Measurements from ENCODE around the gene EID2B. TPM values are rescaled to one million over a fixed set of nuclear protein-coding genes. Genes with fewer than 3 reads are reported as not detected.

Gene EID2B
- total RNA-seq, 4 donors from 2014 or later: 3.0 to 6.4 (median 6.1) TPM

- H3K9me3 ChIP-seq: no peaks in the 10 kb centered on the region
- TF ChIP-seq POLR2AphosphoS5 (IDR thresholded peaks at IDR 0.05): no peak
- TF ChIP-seq POLR2A (IDR thresholded peaks at IDR 0.05; ENCODE audit: low read depth): no peak
- TF ChIP-seq CTCF (IDR thresholded peaks at IDR 0.05): no peak
- TF ChIP-seq EP300 (IDR thresholded peaks at IDR 0.05): no peak
- no peaks in the 10 kb centered on the region for H3K36me3 ChIP-seq
- 73% methylated on average over 4 of the region's 4 CpGs for WGBS
- intact Hi-C loops (cut with DNase I): loop anchor here (5.0 kb wide), 1 partner anchor 117 kb away; no protein-coding TSS in a partner anchor
- no peak overlapping the region for H3K4me3 ChIP-seq
- H3K27me3 ChIP-seq: peaks cover 0 to 20% (median 0%) of the 10 kb centered on the region in 4 donors
- peak; percentile 68 for DNase-seq (ENCODE audit: extremely low spot score)
- H3K27ac ChIP-seq (replicated peaks in 1 of 4): no peak overlapping the region
- H3K4me1 ChIP-seq: peaks cover 0 to 9% (median 4%) of the 10 kb centered on the region in 4 donors
These were observed 22.2 kb upstream of the EID2B start for GRCh38 chr19:39554701-39555311.

DNA sequence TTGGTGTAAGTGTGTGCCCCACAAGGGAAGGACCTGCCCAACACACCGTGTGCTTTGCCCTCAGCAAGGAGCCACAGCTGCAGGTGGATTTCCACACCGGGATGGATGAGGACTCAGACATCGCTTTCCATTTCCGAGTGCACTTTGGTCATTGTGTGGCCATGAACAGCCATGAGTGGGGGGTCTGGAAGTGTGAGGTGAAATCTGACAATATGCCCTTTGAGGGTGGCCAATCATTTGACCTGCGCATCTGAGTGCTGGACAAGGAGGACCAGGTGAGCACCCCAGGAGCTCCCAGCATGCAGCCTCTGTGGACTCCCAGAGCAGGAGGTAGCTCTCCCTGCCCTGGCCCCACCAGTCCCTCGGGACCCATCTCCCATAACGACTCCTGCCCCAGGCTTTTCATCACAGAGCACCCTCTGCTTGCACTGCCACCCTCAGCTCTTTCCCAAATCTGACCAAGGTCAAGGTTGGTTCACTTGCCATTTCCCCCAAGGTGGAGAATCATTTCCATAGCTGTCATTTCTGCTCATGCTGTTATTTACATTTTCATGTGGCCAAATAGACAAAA lies 20.5 kb upstream of the EID2B start:
- Histone ChIP-seq H3K36me3 (no peaks in the 10 kb centered on the region), H3K27me3 (peaks cover 0 to 28% (median 0%) of the 10 kb centered on the region in 4 donors), H3K27ac (replicated peaks in 1 of 4) (no peak overlapping the region), H3K4me3 (no peak overlapping the region), H3K9me3 (no peaks in the 10 kb centered on the region), H3K4me1 (peaks cover 0 to 9% (median 4%) of the 10 kb centered on the region in 4 donors)
- 57% methylated on average over 7 of the region's 7 CpGs for WGBS
- intact Hi-C loops (cut with DNase I): no loop called here
- no peak for TF ChIP-seq EP300 (IDR thresholded peaks at IDR 0.05)
- no peak for TF ChIP-seq POLR2A (IDR thresholded peaks at IDR 0.05; ENCODE audit: low read depth)
- TF ChIP-seq POLR2AphosphoS5 (IDR thresholded peaks at IDR 0.05): no peak
- DNase-seq (ENCODE audit: extremely low spot score): peak; percentile 62

- H3K36me3 ChIP-seq: no peaks in the 10 kb centered on the region
- no peaks in the 10 kb centered on the region for H3K4me1 ChIP-seq
- DNase-seq (ENCODE audit: extremely low spot score): peak; percentile 60
- TF ChIP-seq EP300 (IDR thresholded peaks at IDR 0.05): no peak
- no peak for TF ChIP-seq POLR2A (IDR thresholded peaks at IDR 0.05; ENCODE audit: low read depth)
- TF ChIP-seq CTCF (IDR thresholded peaks at IDR 0.05): no peak
- TF ChIP-seq POLR2AphosphoS5 (IDR thresholded peaks at IDR 0.05): no peak
- 81% methylated on average over 5 of the region's 5 CpGs for WGBS
- H3K4me3 ChIP-seq: no peak overlapping the region
- peaks cover 0 to 42% (median 0%) of the 10 kb centered on the region in 4 donors for H3K27me3 ChIP-seq
- H3K9me3 ChIP-seq: no peaks in the 10 kb centered on the region
- H3K27ac ChIP-seq (replicated peaks in 1 of 4): no peak overlapping the region
- intact Hi-C loops (cut with DNase I): no loop called here
These were observed 17.5 kb upstream of the EID2B start for GRCh38 chr19:39550197-39550596.

GRCh38 chr19:39546599-39546998 lies 13.9 kb upstream of the EID2B start:
- Histone ChIP-seq H3K4me3 (no peak overlapping the region), H3K27me3 (peaks cover 0 to 30% (median 0%) of the 10 kb centered on the region in 4 donors), H3K4me1 (no peaks in the 10 kb centered on the region), H3K27ac (replicated peaks in 1 of 4) (no peak overlapping the region), H3K36me3 (no peaks in the 10 kb centered on the region), H3K9me3 (no peaks in the 10 kb centered on the region)
- intact Hi-C loops (cut with DNase I): loop anchor here (10.0 kb wide), 1 partner anchor 298 kb away; the partner anchor contains the start of gene FBL
- 54% methylated on average over 8 of the region's 8 CpGs for WGBS
- DNase-seq (ENCODE audit: extremely low spot score): no peak
- TF ChIP-seq EP300 (IDR thresholded peaks at IDR 0.05) (no peak), CTCF (IDR thresholded peaks at IDR 0.05) (no peak), POLR2A (IDR thresholded peaks at IDR 0.05; ENCODE audit: low read depth) (no peak), POLR2AphosphoS5 (IDR thresholded peaks at IDR 0.05) (no peak)

- H3K27ac ChIP-seq (replicated peaks in 1 of 4): no peak overlapping the region
- peaks cover 0 to 9% (median 6%) of the 10 kb centered on the region in 4 donors for H3K4me1 ChIP-seq
- no peak for DNase-seq (ENCODE audit: extremely low spot score)
- peaks cover 0 to 29% (median 0%) of the 10 kb centered on the region in 4 donors for H3K27me3 ChIP-seq
- H3K4me3 ChIP-seq: no peak overlapping the region
- H3K36me3 ChIP-seq: no peaks in the 10 kb centered on the region
- WGBS: 71% methylated on average over 1 of the region's 1 CpG
- H3K9me3 ChIP-seq: no peaks in the 10 kb centered on the region
- intact Hi-C loops (cut with DNase I): loop anchor here (10.0 kb wide), 1 partner anchor 300 kb away; the partner anchor contains the start of gene FBL
- no peak for TF ChIP-seq CTCF (IDR thresholded peaks at IDR 0.05)
- no peak for TF ChIP-seq POLR2AphosphoS5 (IDR thresholded peaks at IDR 0.05)
- no peak for TF ChIP-seq EP300 (IDR thresholded peaks at IDR 0.05)
These were observed 12.3 kb upstream of the EID2B start for GRCh38 chr19:39544911-39545310.

All from esophagus muscularis mucosa (tissue), 4 donors.